Ovary (tissue), 3 donors: ENCODE measurements around the gene CUL9.

Experiments used
- CTCF ChIP-seq, 3 donors: fragments of 450-650 bp in 2 of 3; fragments of 200-600 bp in 1 of 3; IDR thresholded peaks; one replicate each; pipeline versions ENCODE4 v1.5.1 to v1.8.0; 2016 to 2022; ENCODE audit warnings: antibody characterized with exemption in 3 of 3, mild to moderate bottlenecking in 1 of 3
- EP300 ChIP-seq: sonication (generic); formaldehyde crosslinking; IDR thresholded peaks from one replicate; pipeline ENCODE4 v1.6.1; 2017; ENCODE audit warnings: antibody characterized with exemption
- POLR2A ChIP-seq: fragments of 450-650 bp; IDR thresholded peaks from one replicate; pipeline ENCODE4 v1.6.1; 2017; ENCODE audit warnings: antibody characterized with exemption, mild to moderate bottlenecking, moderate library complexity
- donor health status: DM: no; HTN: no; CAD: no.

- no peak for TF ChIP-seq POLR2A
- no peak for TF ChIP-seq CTCF (IDR thresholded peaks at IDR 0.05)
- TF ChIP-seq EP300: no peak
These were observed 31.8 kb upstream of the CUL9 start for GRCh38 chr6:43150051-43150751.
